ENCODE results near the gene EVL.
A peak's percentile ranks its signal among the peaks of the same experiment; 100 is the strongest.
"Not testable (repeated sequence)": the region's sequence is repeated elsewhere in the genome, so short reads cannot be mapped to it uniquely, and the experiment has no call there.

EVL gene

GRCh38 chr14:100149851-100150611, 84.8 kb downstream of the EVL start:
- DNase-seq: no peak

GRCh38 chr14:100150932-100151587, 85.8 kb downstream of the EVL start:
- DNase-seq: no peak

- DNase-seq: no peak
These were observed 86.9 kb downstream of the EVL start for GRCh38 chr14:100152091-100152490.

- DNase-seq: no peak
These were observed 88.3 kb downstream of the EVL start for GRCh38 chr14:100153560-100153959.

- no peak for DNase-seq
These were observed 89.9 kb downstream of the EVL start for GRCh38 chr14:100155049-100155621.

GRCh38 chr14:100155756-100156616, 90.8 kb downstream of the EVL start:
- DNase-seq: no peak

GRCh38 chr14:100156776-100157175, 91.6 kb downstream of the EVL start:
- no peak for DNase-seq

- not testable (repeated sequence) for DNase-seq
These were observed 92.5 kb downstream of the EVL start for GRCh38 chr14:100157548-100158232.

- no peak for DNase-seq
These were observed 93.4 kb downstream of the EVL start for GRCh38 chr14:100158566-100159093.

GRCh38 chr14:100159094-100159864, 94.1 kb downstream of the EVL start, which contains the start of gene DEGS2:
Gene DEGS2, minus strand, starts transcription at chr14:100159645. Its CDS starts 58 bp downstream, at chr14:100159587.
- peak; percentile 72 for DNase-seq

- peak; percentile 43 for DNase-seq
These were observed 94.8 kb downstream of the EVL start for GRCh38 chr14:100159865-100160533.

GRCh38 chr14:100160534-100160916, 95.3 kb downstream of the EVL start:
- DNase-seq: no peak

GRCh38 chr14:100165376-100165775, 100.2 kb downstream of the EVL start:
- no peak for DNase-seq

- no peak for DNase-seq
These were observed 100.7 kb downstream of the EVL start for GRCh38 chr14:100165831-100166440.

- DNase-seq: no peak
These were observed 103.3 kb downstream of the EVL start for GRCh38 chr14:100168506-100168905.

GRCh38 chr14:100170880-100171279, 105.7 kb downstream of the EVL start:
- no peak for DNase-seq

- DNase-seq: no peak
These were observed 107.6 kb downstream of the EVL start for GRCh38 chr14:100172811-100173210.

- no peak for DNase-seq
These were observed 108.1 kb downstream of the EVL start for GRCh38 chr14:100173353-100173752.

- DNase-seq: no peak
These were observed 111.6 kb downstream of the EVL start for GRCh38 chr14:100176811-100177327.

GRCh38 chr14:100178691-100179090, 113.5 kb downstream of the EVL start:
- no peak for DNase-seq
